Fibroblast of lung (primary cell): ENCODE data around the gene S100A4.

ENCODE experiments used
- EZH2 ChIP-seq: IDR thresholded peaks from 2 replicates; pipeline ENCODE4 v1.5.1; 2012; ENCODE audit warnings: low read length, control low read depth, mild to moderate bottlenecking; ENCODE audit errors: missing control alignments
- TF ChIP-seq, protein P1 (sequence below), 2 donors: IDR thresholded peaks in 1 of 2; conservative IDR thresholded peaks in 1 of 2; 1 replicate in 1 of 2; 2 replicates in 1 of 2; pipeline ENCODE4 v1.5.1; 2011 to 2012; ENCODE audit warnings: low read length in 2 of 2, control low read depth in 1 of 2, inconsistent platforms in 1 of 2, low read depth in 1 of 2, mild to moderate bottlenecking in 1 of 2

DNA sequence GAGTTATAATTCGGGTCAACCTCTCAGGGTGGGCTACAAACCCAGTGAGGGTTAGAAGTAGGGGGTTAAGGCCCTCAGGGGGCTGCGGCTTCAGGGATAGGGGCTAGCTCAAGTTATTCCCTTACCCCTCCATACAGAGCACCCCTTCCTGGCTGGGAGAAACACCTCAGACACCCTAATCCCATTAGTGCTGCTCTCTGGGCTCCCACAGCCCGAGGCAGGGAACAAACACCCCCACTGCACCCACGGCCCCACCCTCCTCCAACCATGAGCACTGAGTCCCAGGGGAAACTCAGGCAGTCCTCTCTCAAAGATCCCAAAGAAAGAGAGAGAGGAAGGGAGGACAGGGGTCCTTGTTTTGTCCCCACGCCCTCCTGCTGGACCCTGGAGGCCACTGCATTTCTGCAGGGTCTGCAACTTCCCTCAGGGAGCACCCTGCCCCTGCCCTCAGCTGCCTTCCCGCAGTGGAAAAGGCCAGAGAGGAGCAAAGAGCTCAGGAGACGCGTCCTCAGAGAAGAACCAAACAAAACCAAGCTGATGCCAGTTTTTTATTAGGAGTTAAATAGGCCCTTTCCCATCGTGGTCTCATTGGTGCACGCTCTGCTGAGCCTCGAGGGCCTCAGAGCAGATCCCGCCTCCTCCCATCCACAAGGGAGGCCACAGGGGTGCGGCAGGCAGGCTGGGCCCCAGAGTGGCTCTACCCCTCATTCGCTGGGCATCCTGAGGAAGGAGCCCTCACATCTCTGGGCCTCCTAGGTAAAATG is 1.4 kb upstream of the S100A4 start:
- TF ChIP-seq, protein P1, sequence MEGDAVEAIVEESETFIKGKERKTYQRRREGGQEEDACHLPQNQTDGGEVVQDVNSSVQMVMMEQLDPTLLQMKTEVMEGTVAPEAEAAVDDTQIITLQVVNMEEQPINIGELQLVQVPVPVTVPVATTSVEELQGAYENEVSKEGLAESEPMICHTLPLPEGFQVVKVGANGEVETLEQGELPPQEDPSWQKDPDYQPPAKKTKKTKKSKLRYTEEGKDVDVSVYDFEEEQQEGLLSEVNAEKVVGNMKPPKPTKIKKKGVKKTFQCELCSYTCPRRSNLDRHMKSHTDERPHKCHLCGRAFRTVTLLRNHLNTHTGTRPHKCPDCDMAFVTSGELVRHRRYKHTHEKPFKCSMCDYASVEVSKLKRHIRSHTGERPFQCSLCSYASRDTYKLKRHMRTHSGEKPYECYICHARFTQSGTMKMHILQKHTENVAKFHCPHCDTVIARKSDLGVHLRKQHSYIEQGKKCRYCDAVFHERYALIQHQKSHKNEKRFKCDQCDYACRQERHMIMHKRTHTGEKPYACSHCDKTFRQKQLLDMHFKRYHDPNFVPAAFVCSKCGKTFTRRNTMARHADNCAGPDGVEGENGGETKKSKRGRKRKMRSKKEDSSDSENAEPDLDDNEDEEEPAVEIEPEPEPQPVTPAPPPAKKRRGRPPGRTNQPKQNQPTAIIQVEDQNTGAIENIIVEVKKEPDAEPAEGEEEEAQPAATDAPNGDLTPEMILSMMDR (conservative IDR thresholded peaks at IDR 0.05 in 1 of 2, IDR thresholded peaks at IDR 0.05 in 1 of 2; ENCODE audit: low read depth in 1 of 2, low read length in 2 of 2), result no peak
- no peak for TF ChIP-seq EZH2
